ENCODE results near the gene ADAP2. TPM values are rescaled to one million over a fixed set of nuclear protein-coding genes. Genes with fewer than 3 reads are reported as not detected.
"Not testable (repeated sequence)": the region's sequence is repeated elsewhere in the genome, so short reads cannot be mapped to it uniquely, and the experiment has no call there.

ADAP2 gene
- total and polyA plus RNA-seq, 9 donors, result 4.7 to 17.6 (median 6.0) TPM

- Histone ChIP-seq H3K4me1 (ENCODE audit: insufficient read depth) (peaks cover 8% of the 10 kb centered on the region), H3K9me3 (no peaks in the 10 kb centered on the region), H3K27me3 (no peaks in the 10 kb centered on the region), H3K4me3 (peak overlapping the region; percentile 66), H3K27ac (no peak overlapping the region), H3K36me3 (no peaks in the 10 kb centered on the region)
- TF ChIP-seq CTCF (IDR thresholded peaks at IDR 0.05), result no peak
- no peak for TF ChIP-seq POLR2A (IDR thresholded peaks at IDR 0.05)
- no peak for TF ChIP-seq EP300 (IDR thresholded peaks at IDR 0.05)
- intact Hi-C loops (cut with DNase I), result loop anchor here in 1 of 4 donors (10.0 kb wide), 1 partner anchor 309 kb away; no protein-coding TSS in a partner anchor
- 0 to 1% (median 1%) methylated on average over 11 of the region's 11 CpGs for WGBS, 3 donors
- no peak for DNase-seq
These were observed 16.0 kb upstream of the ADAP2 start for GRCh38 chr17:30905742-30906100.

- no peaks in the 10 kb centered on the region for H3K27me3 ChIP-seq
- H3K27ac ChIP-seq, result peak within 1 kb of the TSS; percentile 23 to 44
- H3K4me3 ChIP-seq, result peak within 1 kb of the TSS; percentile 66
- H3K4me1 ChIP-seq (ENCODE audit: insufficient read depth), result peaks cover 8% of the 10 kb centered on the region
- intact Hi-C loops (cut with DNase I), result loop anchor here in 1 of 4 donors (10.0 kb wide), 1 partner anchor 308 kb away; no protein-coding TSS in a partner anchor
- peak; percentile 83 to 92 (median 86) for DNase-seq
- no peaks in the 10 kb centered on the region for H3K9me3 ChIP-seq
- WGBS, 3 donors, result 0% methylated on average over 47 of the region's 47 CpGs
- peak; percentile 43 for TF ChIP-seq POLR2A (IDR thresholded peaks at IDR 0.05)
- no peak for TF ChIP-seq CTCF (IDR thresholded peaks at IDR 0.05)
- no peaks in the 10 kb centered on the region for H3K36me3 ChIP-seq
These were observed 15.4 kb upstream of the ADAP2 start, which contains the start of gene TEFM for GRCh38 chr17:30906101-30906911. TSS of gene TEFM (minus strand) at chr17:30906238. CDS start at chr17:30906198, 40 bp downstream.

- Histone ChIP-seq H3K4me3 (no peak overlapping the region), H3K27me3 (no peaks in the 10 kb centered on the region), H3K36me3 (no peaks in the 10 kb centered on the region), H3K9me3 (no peaks in the 10 kb centered on the region), H3K27ac (no peak overlapping the region), H3K4me1 (ENCODE audit: insufficient read depth) (peaks cover 8% of the 10 kb centered on the region)
- no peak for DNase-seq
- 79 to 87% (median 83%) methylated on average over 3 of the region's 3 CpGs for WGBS, 3 donors
- intact Hi-C loops (cut with DNase I), result loop anchor here in 1 of 4 donors (10.0 kb wide), 1 partner anchor 306 kb away; no protein-coding TSS in a partner anchor
- TF ChIP-seq CTCF (IDR thresholded peaks at IDR 0.05) (no peak), POLR2A (IDR thresholded peaks at IDR 0.05) (no peak), EP300 (IDR thresholded peaks at IDR 0.05) (no peak)
These were observed 12.9 kb upstream of the ADAP2 start for GRCh38 chr17:30908717-30909420.

GRCh38 chr17:30910151-30910550 lies 11.6 kb upstream of the ADAP2 start:
- H3K4me3 ChIP-seq; H3K36me3 ChIP-seq; intact Hi-C loops (cut with DNase I); DNase-seq; H3K4me1 ChIP-seq (ENCODE audit: insufficient read depth); H3K9me3 ChIP-seq; H3K27me3 ChIP-seq; H3K27ac ChIP-seq: not testable (repeated sequence)
- WGBS, 3 donors, result 85 to 92% (median 86%) methylated on average over 7 of the region's 7 CpGs

Data from ovary (tissue), 9 donors.